Measurements from ENCODE around the gene OIP5.

GRCh38 chr15:41323611-41324010, 8.8 kb downstream of the OIP5 start:
- TF ChIP-seq POLR2A (IDR thresholded peaks at IDR 0.05; ENCODE audit: low read length): no peak
- no peak for TF ChIP-seq GATA1 (IDR thresholded peaks at IDR 0.05; ENCODE audit: low read depth, low read length)
